Measurements from ENCODE around the gene PLPP1. TPM values are rescaled to one million over a fixed set of nuclear protein-coding genes. Genes with fewer than 3 reads are reported as not detected.

Gene PLPP1
- total RNA-seq, 1 donor from 2014 or later, result 23.9 TPM

GRCh38 chr5:55445791-55446190 is 89.0 kb downstream of the PLPP1 start:
- Histone ChIP-seq H3F3A (ENCODE audit: low read depth) (peaks cover 14% of the 10 kb centered on the region), H3K9me3 (ENCODE audit: low read depth) (no peaks in the 10 kb centered on the region), H3K79me2 (ENCODE audit: low read depth) (no peaks in the 10 kb centered on the region), H3K4me3 (no peak overlapping the region), H2AFZ (replicated peaks) (no peak overlapping the region), H3K27ac (no peak overlapping the region), H4K20me1 (ENCODE audit: low read depth) (no peaks in the 10 kb centered on the region), H3K36me3 (no peaks in the 10 kb centered on the region), H3K4me2 (no peak overlapping the region), H3K9ac (no peak overlapping the region), H3K27me3 (no peaks in the 10 kb centered on the region), H3K4me1 (peaks cover 16% of the 10 kb centered on the region)
- Mint-ChIP-seq H3K36me3 (peaks cover 2% of the 10 kb centered on the region), H3K27me3 (ENCODE audit: insufficient read depth, low read depth) (peaks cover 2% of the 10 kb centered on the region), H3K9me3 (peaks cover 3% of the 10 kb centered on the region), H3K27ac (no peak overlapping the region), H3K4me1 (peaks cover 10% of the 10 kb centered on the region), H3K4me3 (no peak overlapping the region)
- TF ChIP-seq EZH2phosphoT487 (IDR thresholded peaks at IDR 0.05) (no peak), CTCF (IDR thresholded peaks at IDR 0.05) (no peak), EZH2 (IDR thresholded peaks at IDR 0.05) (no peak)
- DNase-seq (ENCODE audit: low spot score), result no peak

GRCh38 chr5:55441954-55442353 is 92.8 kb downstream of the PLPP1 start:
- no peak for TF ChIP-seq CTCF (IDR thresholded peaks at IDR 0.05)
- no peak for TF ChIP-seq EZH2phosphoT487 (IDR thresholded peaks at IDR 0.05)
- TF ChIP-seq EZH2 (IDR thresholded peaks at IDR 0.05), result no peak
- Mint-ChIP-seq H3K4me1 (peaks cover 28% of the 10 kb centered on the region), H3K9me3 (peaks cover 3% of the 10 kb centered on the region), H3K4me3 (no peak overlapping the region), H3K27me3 (ENCODE audit: insufficient read depth, low read depth) (no peaks in the 10 kb centered on the region), H3K27ac (no peak overlapping the region), H3K36me3 (peaks cover 3% of the 10 kb centered on the region)
- peaks cover 29% of the 10 kb centered on the region for H3K4me1 ChIP-seq
- no peak overlapping the region for H3K4me3 ChIP-seq
- H2AFZ ChIP-seq (replicated peaks), result no peak overlapping the region
- H3K9ac ChIP-seq, result no peak overlapping the region
- H3K4me2 ChIP-seq, result peak overlapping the region; percentile 54
- peaks cover 20% of the 10 kb centered on the region for H3F3A ChIP-seq (ENCODE audit: low read depth)
- DNase-seq (ENCODE audit: low spot score), result no peak
- H3K27me3 ChIP-seq, result no peaks in the 10 kb centered on the region
- peak overlapping the region; percentile 83 for H3K27ac ChIP-seq
- no peaks in the 10 kb centered on the region for H3K36me3 ChIP-seq
- H3K9me3 ChIP-seq (ENCODE audit: low read depth), result no peaks in the 10 kb centered on the region
- H3K79me2 ChIP-seq (ENCODE audit: low read depth), result no peaks in the 10 kb centered on the region
- H4K20me1 ChIP-seq (ENCODE audit: low read depth), result no peaks in the 10 kb centered on the region

GRCh38 chr5:55441107-55441771 is 93.5 kb downstream of the PLPP1 start:
- TF ChIP-seq EZH2phosphoT487 (IDR thresholded peaks at IDR 0.05), result no peak
- no peak for TF ChIP-seq EZH2 (IDR thresholded peaks at IDR 0.05)
- no peak for TF ChIP-seq CTCF (IDR thresholded peaks at IDR 0.05)
- DNase-seq (ENCODE audit: low spot score), result peak; percentile 34
- no peak overlapping the region for H2AFZ ChIP-seq (replicated peaks)
- H3K4me1 ChIP-seq, result peaks cover 29% of the 10 kb centered on the region
- no peaks in the 10 kb centered on the region for H4K20me1 ChIP-seq (ENCODE audit: low read depth)
- H3F3A ChIP-seq (ENCODE audit: low read depth), result peaks cover 20% of the 10 kb centered on the region
- no peaks in the 10 kb centered on the region for H3K27me3 ChIP-seq
- H3K36me3 Mint-ChIP-seq, result peaks cover 6% of the 10 kb centered on the region
- H3K9me3 Mint-ChIP-seq, result peaks cover 5% of the 10 kb centered on the region
- H3K79me2 ChIP-seq (ENCODE audit: low read depth), result no peaks in the 10 kb centered on the region
- peak overlapping the region; percentile 83 for H3K27ac ChIP-seq
- H3K27me3 Mint-ChIP-seq (ENCODE audit: insufficient read depth, low read depth), result no peaks in the 10 kb centered on the region
- H3K9me3 ChIP-seq (ENCODE audit: low read depth), result no peaks in the 10 kb centered on the region
- H3K4me1 Mint-ChIP-seq, result peaks cover 26% of the 10 kb centered on the region
- H3K9ac ChIP-seq, result no peak overlapping the region
- no peak overlapping the region for H3K4me3 ChIP-seq
- peak overlapping the region; percentile 54 for H3K4me2 ChIP-seq
- no peaks in the 10 kb centered on the region for H3K36me3 ChIP-seq
- H3K4me3 Mint-ChIP-seq, result no peak overlapping the region
- H3K27ac Mint-ChIP-seq, result no peak overlapping the region
